Stimulated activated CD4-positive, alpha-beta T cell treated with anti-CD3 and anti-CD28 coated beads, Interleukin-15, amount 100 ng/mL, for 48 hours (primary cell): Measurements from ENCODE around the gene TBC1D24.
"Not testable (repeated sequence)": the region's sequence is repeated elsewhere in the genome, so short reads cannot be mapped to it uniquely, and the experiment has no call there.

Experiments used
- DNase-seq, 2 donors: peaks; one replicate each; pipeline ENCODE4 v3.0.0-alpha.2; 2020; ENCODE audit warnings: low read depth in 2 of 2

Gene TBC1D24

GRCh38 chr16:2468725-2469398 lies 6.1 kb upstream of the TBC1D24 start:
- no peak for DNase-seq

GRCh38 chr16:2469399-2470233 lies 5.3 kb upstream of the TBC1D24 start:
- no peak for DNase-seq

- DNase-seq: no peak
These were observed 4.7 kb upstream of the TBC1D24 start for GRCh38 chr16:2470234-2470601.

- DNase-seq: no peak
These were observed 4.3 kb upstream of the TBC1D24 start for GRCh38 chr16:2470603-2471015.

GRCh38 chr16:2471016-2471652 lies 3.8 kb upstream of the TBC1D24 start, which contains the start of gene NTN3:
NTN3 (plus strand) TSS chr16:2471297; CDS start chr16:2471702, 405 bp downstream.
- no peak for DNase-seq

GRCh38 chr16:2471653-2472487 lies 3.1 kb upstream of the TBC1D24 start:
- DNase-seq: no peak

GRCh38 chr16:2472488-2472864 lies 2.5 kb upstream of the TBC1D24 start:
- no peak for DNase-seq

GRCh38 chr16:2472885-2473445 lies 2.0 kb upstream of the TBC1D24 start:
- no peak for DNase-seq

- DNase-seq: no peak
These were observed 1.4 kb upstream of the TBC1D24 start for GRCh38 chr16:2473446-2473926.

- no peak for DNase-seq
These were observed 689 bp upstream of the TBC1D24 start for GRCh38 chr16:2473999-2474876.

GRCh38 chr16:2475413-2476344 lies 752 bp downstream of the TBC1D24 start:
- DNase-seq: peak in 1 of 2 donors; percentile 42

- DNase-seq: no peak
These were observed 1.4 kb downstream of the TBC1D24 start for GRCh38 chr16:2476345-2476720.

GRCh38 chr16:2476741-2477140 lies 1.8 kb downstream of the TBC1D24 start:
- DNase-seq: no peak

GRCh38 chr16:2477327-2477726 lies 2.4 kb downstream of the TBC1D24 start:
- no peak for DNase-seq

- DNase-seq: no peak
These were observed 3.4 kb downstream of the TBC1D24 start for GRCh38 chr16:2478279-2478678.

GRCh38 chr16:2479996-2480395 lies 5.1 kb downstream of the TBC1D24 start:
- DNase-seq: not testable (repeated sequence)

GRCh38 chr16:2480948-2481347 lies 6.0 kb downstream of the TBC1D24 start:
- DNase-seq: no peak

GRCh38 chr16:2481676-2482075 lies 6.7 kb downstream of the TBC1D24 start:
- no peak for DNase-seq

GRCh38 chr16:2482249-2482648 lies 7.3 kb downstream of the TBC1D24 start:
- no peak for DNase-seq
